Measurements from ENCODE around the gene RAB28.

DNA sequence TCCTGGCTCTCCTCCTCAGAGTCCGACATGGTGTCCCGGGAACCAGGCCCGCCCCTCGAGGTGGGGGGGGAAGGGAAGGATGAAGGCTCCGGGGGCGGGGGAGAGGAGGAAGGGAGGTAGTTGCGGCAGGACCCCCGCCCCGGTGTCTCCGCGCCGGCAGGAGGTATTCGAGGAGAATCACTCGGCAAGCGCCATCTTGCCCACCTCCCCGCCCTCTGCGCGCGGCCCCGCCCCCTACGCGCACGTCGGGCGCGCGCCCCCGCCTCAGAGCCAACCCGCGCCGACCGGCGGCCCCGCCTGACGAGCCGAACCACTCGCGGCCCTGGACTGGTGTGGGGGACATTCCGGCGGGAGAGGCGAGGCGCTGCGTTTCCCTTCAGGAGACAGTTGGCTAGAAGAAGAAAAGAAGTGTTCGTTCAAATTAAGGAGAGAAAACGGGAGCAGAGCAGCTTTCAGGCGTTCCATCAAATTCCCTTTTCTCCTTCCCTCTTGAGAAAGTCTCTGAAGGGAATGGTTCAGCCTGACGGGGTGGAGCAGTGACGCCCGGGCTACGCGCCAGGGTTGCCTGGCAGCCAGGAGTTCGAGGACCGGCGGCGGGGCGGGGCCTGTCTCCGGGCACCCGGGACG is at the start of gene RAB28:
- TF ChIP-seq, protein P1, sequence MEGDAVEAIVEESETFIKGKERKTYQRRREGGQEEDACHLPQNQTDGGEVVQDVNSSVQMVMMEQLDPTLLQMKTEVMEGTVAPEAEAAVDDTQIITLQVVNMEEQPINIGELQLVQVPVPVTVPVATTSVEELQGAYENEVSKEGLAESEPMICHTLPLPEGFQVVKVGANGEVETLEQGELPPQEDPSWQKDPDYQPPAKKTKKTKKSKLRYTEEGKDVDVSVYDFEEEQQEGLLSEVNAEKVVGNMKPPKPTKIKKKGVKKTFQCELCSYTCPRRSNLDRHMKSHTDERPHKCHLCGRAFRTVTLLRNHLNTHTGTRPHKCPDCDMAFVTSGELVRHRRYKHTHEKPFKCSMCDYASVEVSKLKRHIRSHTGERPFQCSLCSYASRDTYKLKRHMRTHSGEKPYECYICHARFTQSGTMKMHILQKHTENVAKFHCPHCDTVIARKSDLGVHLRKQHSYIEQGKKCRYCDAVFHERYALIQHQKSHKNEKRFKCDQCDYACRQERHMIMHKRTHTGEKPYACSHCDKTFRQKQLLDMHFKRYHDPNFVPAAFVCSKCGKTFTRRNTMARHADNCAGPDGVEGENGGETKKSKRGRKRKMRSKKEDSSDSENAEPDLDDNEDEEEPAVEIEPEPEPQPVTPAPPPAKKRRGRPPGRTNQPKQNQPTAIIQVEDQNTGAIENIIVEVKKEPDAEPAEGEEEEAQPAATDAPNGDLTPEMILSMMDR (IDR thresholded peaks at IDR 0.05), result no peak
- no peak for TF ChIP-seq POLR2A (IDR thresholded peaks at IDR 0.05)

Data from lower leg skin (tissue), 3 donors.